HepG2 (cell line): ENCODE data around the gene TMEM50B. TPM values are rescaled to one million over a fixed set of nuclear protein-coding genes. Genes with fewer than 3 reads are reported as not detected.

ENCODE experiments used
- ATAC-seq: fragments of 200-7000 bp; cut with Tn5 transposase; 3 replicates; pipeline ENCODE4 v1.9.1; 2020; ENCODE audit warnings: mild to moderate bottlenecking, moderate library complexity
- BruUV-seq: library from RNA; stranded (reverse); fragments of 400-500 nt; replicated peaks from 2 replicates; lab custom pipeline; 2021; lab: Mats Ljungman, UMichigan
- CTCF ChIA-PET: fragments of 300-600 bp; formaldehyde crosslinking; extraction: SDS; loops from one replicate; lab custom pipeline; 2021; ENCODE audit warnings: low total read pairs, inconsistent platforms, low intra/inter-chr PET ratio; lab: Yijun Ruan, JAX
- POLR2A ChIA-PET: fragments of 350-600 bp; sonication (Branson Sonifier 250); formaldehyde crosslinking; loops from one replicate; lab custom pipeline; 2020; ENCODE audit warnings: antibody characterized with exemption, inconsistent platforms; lab: Yijun Ruan, JAX
- DNase-seq: peaks from one replicate; pipeline ENCODE4 v3.0.0-alpha.2; 2015; ENCODE audit warnings: low spot score
- FAIRE-seq: peaks from 3 replicates; lab custom pipeline; 2011; peaks lifted over from hg19 to GRCh38; lab: Jason Lieb, UNC
- H2AFZ ChIP-seq: one replicate; pipeline ENCODE4 v1.6.1; 2011; ENCODE audit warnings: low read length, inconsistent platforms
- H3K27ac ChIP-seq: fragments of 300-600 bp; 3 replicates; pipeline ENCODE4 v1.8.0; 2011; ENCODE audit warnings: mixed run types, mild to moderate bottlenecking, mixed read lengths, low read length, inconsistent platforms; ENCODE audit not compliant: insufficient read depth; ENCODE audit errors: extremely low read length
- H3K27me3 ChIP-seq, 2 experiments: fragments of 200-600 bp in 1 of 2; 2 replicates in 1 of 2; 3 replicates in 1 of 2; pipeline versions ENCODE4 v1.6.0 to v1.8.0; 2011; ENCODE audit warnings: low read length in 2 of 2, mild to moderate bottlenecking in 2 of 2, moderate library complexity in 2 of 2, inconsistent platforms in 1 of 2; ENCODE audit not compliant: insufficient read depth in 2 of 2, control insufficient read depth in 1 of 2
- H3K36me3 ChIP-seq, 2 experiments: fragments of 200-600 bp in 1 of 2; replicated peaks in 1 of 2; 2 replicates in 1 of 2; 3 replicates in 1 of 2; pipeline versions ENCODE4 v1.5.1 to v1.8.0; 2011; ENCODE audit warnings: low read length in 2 of 2, inconsistent platforms in 1 of 2; ENCODE audit not compliant: insufficient read depth in 2 of 2, control insufficient read depth in 1 of 2
- H3K4me1 ChIP-seq: 2 replicates; pipeline ENCODE4 v1.5.1; 2012; ENCODE audit warnings: low read length, inconsistent platforms; ENCODE audit not compliant: insufficient read depth
- H3K4me2 ChIP-seq: 2 replicates; pipeline ENCODE4 v1.6.0; 2011; ENCODE audit warnings: low read depth, low read length, inconsistent platforms
- H3K4me3 ChIP-seq, 3 experiments: fragments of 200-600 bp in 1 of 3; sonication (generic), shearing (Covaris generic) in 1 of 3; replicated peaks in 1 of 3; 2 replicates each; pipeline ENCODE4 v1.5.1; 2011 to 2016; ENCODE audit warnings: low read length in 3 of 3, inconsistent platforms in 2 of 3, low read depth in 2 of 3, mild to moderate bottlenecking in 2 of 3, control low read depth in 1 of 3, mixed read lengths in 1 of 3; ENCODE audit not compliant: insufficient read depth in 1 of 3
- H3K79me2 ChIP-seq: one replicate; pipeline ENCODE4 v1.6.1; 2011; ENCODE audit warnings: low read length, inconsistent platforms; ENCODE audit not compliant: insufficient read depth
- H3K9ac ChIP-seq: 2 replicates; pipeline ENCODE4 v1.6.0; 2011; ENCODE audit warnings: mild to moderate bottlenecking, low read depth, low read length, inconsistent platforms; ENCODE audit not compliant: insufficient read depth
- H3K9me3 ChIP-seq: 2 replicates; pipeline ENCODE4 v1.5.1; 2012; ENCODE audit warnings: mild to moderate bottlenecking, low read length
- H4K20me1 ChIP-seq: 2 replicates; pipeline ENCODE4 v1.6.0; 2011; ENCODE audit warnings: inconsistent platforms, mild to moderate bottlenecking, low read length, moderate library complexity; ENCODE audit not compliant: insufficient read depth
- BCL6 ChIP-seq: IDR thresholded peaks from 2 replicates; pipeline ENCODE4 v1.6.1; 2016; ENCODE audit warnings: missing genetic modification reagents, missing compliant biosample characterization
- CEBPB ChIP-seq: IDR thresholded peaks from 2 replicates; pipeline ENCODE4 v1.6.1; 2011; ENCODE audit warnings: low read depth, low read length, improper control_type of control experiment, borderline replicate concordance
- DNMT3B ChIP-seq: conservative IDR thresholded peaks from 2 replicates; pipeline ENCODE4 v1.6.1; 2016; ENCODE audit warnings: missing biosample characterization, control low read depth
- PAF1 ChIP-seq: IDR thresholded peaks from 2 replicates; pipeline ENCODE4 v1.6.1; 2016; ENCODE audit warnings: missing genetic modification reagents, missing compliant biosample characterization
- SALL2 ChIP-seq: sonication (generic); formaldehyde crosslinking; IDR thresholded peaks from 2 replicates; pipeline ENCODE4 v1.8.1; 2023; ENCODE audit warnings: mild to moderate bottlenecking, missing genetic modification reagents, inconsistent platforms
- SNAPC2 ChIP-seq: sonication (generic); formaldehyde crosslinking; IDR thresholded peaks from 2 replicates; pipeline ENCODE4 v1.8.1; 2022; ENCODE audit warnings: mild to moderate bottlenecking, missing genetic modification reagents
- SOX13 ChIP-seq, 3 experiments: fragments of 450-650 bp in 1 of 3; sonication (generic) in 1 of 3; formaldehyde crosslinking in 1 of 3; IDR thresholded peaks in 2 of 3; conservative IDR thresholded peaks in 1 of 3; 2 replicates each; pipeline versions ENCODE4 v1.5.0 to v1.6.1; 2016 to 2020; ENCODE audit warnings: antibody characterized with exemption in 1 of 3, mild to moderate bottlenecking in 1 of 3, missing compliant biosample characterization in 1 of 3, missing genetic modification reagents in 1 of 3, moderate library complexity in 1 of 3
- ZBED4 ChIP-seq: sonication (generic); formaldehyde crosslinking; IDR thresholded peaks from 2 replicates; pipeline ENCODE4 v1.4.0; 2020; ENCODE audit warnings: missing genetic modification reagents, borderline replicate concordance
- ZBTB38 ChIP-seq: sonication (generic); formaldehyde crosslinking; IDR thresholded peaks from 2 replicates; pipeline ENCODE4 v1.5.1; 2020; ENCODE audit warnings: mild to moderate bottlenecking, missing genetic modification reagents
- ZNF703 ChIP-seq: sonication (generic); formaldehyde crosslinking; IDR thresholded peaks from 2 replicates; pipeline ENCODE4 v1.5.1; 2020; ENCODE audit warnings: missing genetic modification reagents, mild to moderate bottlenecking, moderate library complexity, borderline replicate concordance
- WGBS: methylation state at CpG from one replicate; pipeline ENCODE4 v1.1.6; 2017; ENCODE audit warnings: low lambda C conversion rate; 5-methylcytosine and 5-hydroxymethylcytosine counted together
- in situ Hi-C: cut with HindIII; loops from 2 replicates; pipeline ENCODE4 v1.10.0; 2017; ENCODE audit warnings: low pct_unique_long_range_greater_than_20kb; ENCODE audit not compliant: extremely low pct_ligation_motif_present
- intact Hi-C: fragments of 100-400 bp; cut with micrococcal nuclease; formaldehyde crosslinking; loops from one replicate; pipeline ENCODE4 v1.10.0; 2022; ENCODE audit not compliant: unreplicated experiment
- polyA plus RNA-seq, 8 experiments: library from polyadenylated mRNA; depleted of rRNA in 3 of 8; stranded (reverse) in 7 of 8; unstranded in 1 of 8; fragments of >200 nt; fragmentation: Illumina TruSeq in 4 of 8; extraction: Trizol in 4 of 8; gene quantifications; 2 replicates each; pipeline versions ENCODE4 v1.2.1 to v1.2.3, GENCODE V29; 2011 to 2016; ENCODE audit warnings: low read depth in 4 of 8, missing spikeins in 1 of 8, mixed read lengths in 1 of 8; ENCODE audit not compliant: insufficient read depth in 1 of 8
- total RNA-seq, 5 experiments: library from RNA; depleted of rRNA; stranded (reverse); fragments of >200 nt; fragmentation: Illumina TruSeq; extraction: Trizol; gene quantifications; 2 replicates each; pipeline ENCODE4 v1.2.3, GENCODE V29; 2016; ENCODE audit warnings: low read depth in 1 of 5
- TF ChIP-seq, protein P1 (sequence below): sonication (generic); formaldehyde crosslinking; IDR thresholded peaks from 2 replicates; pipeline ENCODE4 v1.4.0; 2020; ENCODE audit warnings: missing genetic modification reagents
- TF ChIP-seq, protein P2 (sequence below): sonication (generic); formaldehyde crosslinking; IDR thresholded peaks from 2 replicates; pipeline ENCODE4 v1.8.0; 2022; ENCODE audit warnings: missing genetic modification reagents, mild to moderate bottlenecking, moderate library complexity, borderline replicate concordance
- TF ChIP-seq, protein P3 (sequence below): sonication (generic); formaldehyde crosslinking; conservative IDR thresholded peaks from 2 replicates; pipeline ENCODE4 v1.4.0; 2020; ENCODE audit warnings: missing genetic modification reagents

The TMEM50B gene
- total and polyA plus RNA-seq, 2 of the 13 experiments (the other 11 are each of a cell fraction or from before 2014, with no cell fraction given) = 29.9 to 46.3 TPM

DNA sequence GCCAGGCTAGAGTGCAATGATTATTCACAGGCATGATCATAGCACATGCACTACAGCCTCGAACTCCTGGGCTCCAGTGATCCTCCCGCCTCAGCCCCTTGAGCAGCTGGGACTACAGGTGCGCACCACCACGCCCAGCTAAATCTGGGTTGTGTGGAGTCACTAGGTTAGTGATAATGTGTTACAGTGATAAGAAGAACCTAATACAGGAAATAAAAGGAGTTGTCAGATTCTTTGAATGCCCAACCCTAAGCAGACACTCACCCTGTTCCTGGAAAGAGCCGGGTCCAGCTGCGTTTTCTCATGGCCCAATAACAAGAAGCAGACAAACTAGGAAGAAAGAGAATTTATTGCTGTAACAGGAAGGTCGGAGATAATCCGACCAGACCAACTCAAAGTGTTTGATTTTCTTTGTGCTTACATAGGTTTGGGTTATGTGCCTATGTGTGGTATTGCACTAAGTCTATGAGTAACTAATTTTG is 67.8 kb downstream of the TMEM50B start:
- Histone ChIP-seq H3K9me3 (no peaks in the 10 kb centered on the region), H3K27me3 (no peaks in the 10 kb centered on the region), H3K36me3 (peaks cover 3 to 48% of the 10 kb centered on the region in 2 experiments; a peak in 4 of 5 replicates), H3K79me2 (peaks cover 63% of the 10 kb centered on the region), H4K20me1 (no peaks in the 10 kb centered on the region), H3K4me3 (peak overlapping the region in 1 of 3 experiments; percentile 49; a peak in 1 of 6 replicates), H3K4me1 (peaks cover 78% of the 10 kb centered on the region), H3K9ac (peak overlapping the region; percentile 70), H3K4me2 (peak overlapping the region; percentile 88), H3K27ac (peak overlapping the region; percentile 96), H2AFZ (no peak overlapping the region)
- FAIRE-seq = peak; percentile 67
- 58% methylated on average over 8 of the region's 8 CpGs for WGBS
- ATAC-seq = peak; percentile 23
- ChIA-PET POLR2A (interaction anchor here (1.5 to 1.6 kb wide), 3 partner anchors 9 to 87 kb away, joined by 12 to 18 read pairs (median 18); partner anchors contain the start of genes IFNAR1 and IFNGR2), CTCF (interaction anchor here (1.1 kb wide), 1 partner anchor 33 kb away, joined by 3 read pairs; no protein-coding TSS in a partner anchor)
- DNase-seq = peak; percentile 50
- intact Hi-C loops = loop anchor here (2.0 kb wide), 1 partner anchor 29 kb away; no protein-coding TSS in a partner anchor
- in situ Hi-C loops = no loop called here
- no TSS peak for BruUV-seq
- TF ChIP-seq, protein P1, sequence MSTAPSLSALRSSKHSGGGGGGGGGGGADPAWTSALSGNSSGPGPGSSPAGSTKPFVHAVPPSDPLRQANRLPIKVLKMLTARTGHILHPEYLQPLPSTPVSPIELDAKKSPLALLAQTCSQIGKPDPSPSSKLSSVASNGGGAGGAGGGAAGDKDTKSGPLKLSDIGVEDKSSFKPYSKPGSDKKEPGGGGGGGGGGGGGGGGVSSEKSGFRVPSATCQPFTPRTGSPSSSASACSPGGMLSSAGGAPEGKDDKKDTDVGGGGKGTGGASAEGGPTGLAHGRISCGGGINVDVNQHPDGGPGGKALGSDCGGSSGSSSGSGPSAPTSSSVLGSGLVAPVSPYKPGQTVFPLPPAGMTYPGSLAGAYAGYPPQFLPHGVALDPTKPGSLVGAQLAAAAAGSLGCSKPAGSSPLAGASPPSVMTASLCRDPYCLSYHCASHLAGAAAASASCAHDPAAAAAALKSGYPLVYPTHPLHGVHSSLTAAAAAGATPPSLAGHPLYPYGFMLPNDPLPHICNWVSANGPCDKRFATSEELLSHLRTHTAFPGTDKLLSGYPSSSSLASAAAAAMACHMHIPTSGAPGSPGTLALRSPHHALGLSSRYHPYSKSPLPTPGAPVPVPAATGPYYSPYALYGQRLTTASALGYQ (CRISPR knock-in tag) = no peak; the same call in 1 of the 2 replicates
- TF ChIP-seq ZBTB38 (CRISPR knock-in tag) (no peak), ZBED4 (CRISPR knock-in tag) (no peak), SOX13 (IDR thresholded peaks at IDR 0.05) (no peak), SOX13 (CRISPR knock-in tag; conservative IDR thresholded peaks at IDR 0.05 in 1 of 2, IDR thresholded peaks at IDR 0.05 in 1 of 2) (peak in 1 of 2 experiments; percentile 28; a peak in 1 of 4 replicates), PAF1 (no peak), ZNF703 (CRISPR knock-in tag) (no peak), DNMT3B (no peak), BCL6 (CRISPR knock-in tag) (peak; percentile 97), CEBPB (no peak), SALL2 (CRISPR knock-in tag) (no peak), SNAPC2 (CRISPR knock-in tag) (no peak)
- TF ChIP-seq, protein P2, sequence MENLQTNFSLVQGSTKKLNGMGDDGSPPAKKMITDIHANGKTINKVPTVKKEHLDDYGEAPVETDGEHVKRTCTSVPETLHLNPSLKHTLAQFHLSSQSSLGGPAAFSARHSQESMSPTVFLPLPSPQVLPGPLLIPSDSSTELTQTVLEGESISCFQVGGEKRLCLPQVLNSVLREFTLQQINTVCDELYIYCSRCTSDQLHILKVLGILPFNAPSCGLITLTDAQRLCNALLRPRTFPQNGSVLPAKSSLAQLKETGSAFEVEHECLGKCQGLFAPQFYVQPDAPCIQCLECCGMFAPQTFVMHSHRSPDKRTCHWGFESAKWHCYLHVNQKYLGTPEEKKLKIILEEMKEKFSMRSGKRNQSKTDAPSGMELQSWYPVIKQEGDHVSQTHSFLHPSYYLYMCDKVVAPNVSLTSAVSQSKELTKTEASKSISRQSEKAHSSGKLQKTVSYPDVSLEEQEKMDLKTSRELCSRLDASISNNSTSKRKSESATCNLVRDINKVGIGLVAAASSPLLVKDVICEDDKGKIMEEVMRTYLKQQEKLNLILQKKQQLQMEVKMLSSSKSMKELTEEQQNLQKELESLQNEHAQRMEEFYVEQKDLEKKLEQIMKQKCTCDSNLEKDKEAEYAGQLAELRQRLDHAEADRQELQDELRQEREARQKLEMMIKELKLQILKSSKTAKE = peak; percentile 64
- TF ChIP-seq, protein P3, sequence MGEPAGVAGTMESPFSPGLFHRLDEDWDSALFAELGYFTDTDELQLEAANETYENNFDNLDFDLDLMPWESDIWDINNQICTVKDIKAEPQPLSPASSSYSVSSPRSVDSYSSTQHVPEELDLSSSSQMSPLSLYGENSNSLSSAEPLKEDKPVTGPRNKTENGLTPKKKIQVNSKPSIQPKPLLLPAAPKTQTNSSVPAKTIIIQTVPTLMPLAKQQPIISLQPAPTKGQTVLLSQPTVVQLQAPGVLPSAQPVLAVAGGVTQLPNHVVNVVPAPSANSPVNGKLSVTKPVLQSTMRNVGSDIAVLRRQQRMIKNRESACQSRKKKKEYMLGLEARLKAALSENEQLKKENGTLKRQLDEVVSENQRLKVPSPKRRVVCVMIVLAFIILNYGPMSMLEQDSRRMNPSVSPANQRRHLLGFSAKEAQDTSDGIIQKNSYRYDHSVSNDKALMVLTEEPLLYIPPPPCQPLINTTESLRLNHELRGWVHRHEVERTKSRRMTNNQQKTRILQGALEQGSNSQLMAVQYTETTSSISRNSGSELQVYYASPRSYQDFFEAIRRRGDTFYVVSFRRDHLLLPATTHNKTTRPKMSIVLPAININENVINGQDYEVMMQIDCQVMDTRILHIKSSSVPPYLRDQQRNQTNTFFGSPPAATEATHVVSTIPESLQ (CRISPR knock-in tag) = no peak
